Endothelial cell of umbilical vein (primary cell): ENCODE results near the gene BMAL2. TPM values are rescaled to one million over a fixed set of nuclear protein-coding genes. Genes with fewer than 3 reads are reported as not detected.

Source experiments
- BruUV-seq: library from RNA; stranded (reverse); fragments of 400-500 nt; replicated peaks from 2 replicates; lab custom pipeline; 2021; lab: Mats Ljungman, UMichigan
- CTCF ChIA-PET: fragments of 300-600, 350-600 bp; sonication (Branson Sonifier 250); formaldehyde crosslinking; loops from one replicate; lab custom pipeline; 2021; ENCODE audit warnings: antibody characterized with exemption, inconsistent platforms; lab: Charles Lee
- POLR2A ChIA-PET: fragments of 300-600, 350-600 bp; sonication (Branson Sonifier 250); formaldehyde crosslinking; loops from one replicate; lab custom pipeline; 2021; ENCODE audit warnings: antibody characterized with exemption, inconsistent platforms; lab: Charles Lee
- DNase-seq: peaks from one replicate; pipeline ENCODE4 v3.0.0-alpha.2; 2011; ENCODE audit warnings: low read depth, low spot score
- FAIRE-seq: peaks from 2 replicates; lab custom pipeline; 2011; peaks lifted over from hg19 to GRCh38; lab: Jason Lieb, UNC
- H2AFZ ChIP-seq: 2 replicates; pipeline ENCODE4 v1.6.0; 2012; ENCODE audit warnings: low read depth, low read length, control low read depth, inconsistent platforms
- H3K27ac ChIP-seq: 2 replicates; pipeline ENCODE4 v1.5.1; 2011; ENCODE audit warnings: low read depth, mild to moderate bottlenecking, control low read depth, low read length, moderate library complexity; ENCODE audit not compliant: insufficient read depth
- H3K27me3 ChIP-seq, 2 experiments: 2 replicates each; pipeline versions ENCODE4 v1.6.0 to v1.6.1; 2011; ENCODE audit warnings: low read length in 2 of 2, mixed read lengths in 1 of 2; ENCODE audit not compliant: control insufficient read depth in 2 of 2, insufficient read depth in 2 of 2
- H3K36me3 ChIP-seq, 2 experiments: 2 replicates in 1 of 2; 3 replicates in 1 of 2; pipeline ENCODE4 v1.5.1; 2011; ENCODE audit warnings: low read length in 2 of 2, mild to moderate bottlenecking in 1 of 2, moderate library complexity in 1 of 2; ENCODE audit not compliant: control insufficient read depth in 2 of 2, insufficient read depth in 2 of 2; ENCODE audit errors: extremely low read depth in 1 of 2
- H3K4me1 ChIP-seq: 3 replicates; pipeline ENCODE4 v1.5.1; 2011; ENCODE audit warnings: mild to moderate bottlenecking, low read length; ENCODE audit not compliant: control insufficient read depth, insufficient read depth; ENCODE audit errors: extremely low read depth
- H3K4me2 ChIP-seq: 2 replicates; pipeline ENCODE4 v1.6.1; 2011; ENCODE audit warnings: low read length, control low read depth, mixed read lengths; ENCODE audit not compliant: insufficient read depth
- H3K4me3 ChIP-seq, 3 experiments: fragments of 200-600 bp in 1 of 3; sonication (generic), shearing (Covaris generic) in 1 of 3; replicated peaks in 1 of 3; 2 replicates each; pipeline ENCODE4 v1.5.1; 2011 to 2016; ENCODE audit warnings: control low read depth in 3 of 3, low read length in 3 of 3, mild to moderate bottlenecking in 2 of 3, inconsistent platforms in 1 of 3, low read depth in 1 of 3, moderate library complexity in 1 of 3; ENCODE audit not compliant: insufficient read depth in 1 of 3
- H3K79me2 ChIP-seq: 2 replicates; pipeline ENCODE4 v1.6.0; 2012; ENCODE audit warnings: low read length, inconsistent platforms; ENCODE audit not compliant: control insufficient read depth, insufficient read depth
- H3K9ac ChIP-seq: replicated peaks from 2 replicates; pipeline ENCODE3; 2011; ENCODE audit warnings: low read length, control low read depth; ENCODE audit not compliant: insufficient read depth; ENCODE audit errors: extremely low read depth
- H3K9me1 ChIP-seq: replicated peaks from 3 replicates; pipeline ENCODE4 v1.6.0; 2011; ENCODE audit warnings: mild to moderate bottlenecking, low read length; ENCODE audit not compliant: control insufficient read depth, insufficient read depth; ENCODE audit errors: extremely low read depth
- H3K9me3 ChIP-seq: replicated peaks from 2 replicates; pipeline ENCODE4 v1.5.1; 2012; ENCODE audit warnings: low read length, inconsistent platforms; ENCODE audit not compliant: control insufficient read depth, insufficient read depth
- H4K20me1 ChIP-seq: replicated peaks from 2 replicates; pipeline ENCODE3; 2011; ENCODE audit warnings: mild to moderate bottlenecking, low read length; ENCODE audit not compliant: control insufficient read depth, insufficient read depth; ENCODE audit errors: extremely low read depth
- EZH2 ChIP-seq: IDR thresholded peaks from 2 replicates; pipeline ENCODE4 v1.6.1; 2012; ENCODE audit warnings: borderline replicate concordance, low read depth, mild to moderate bottlenecking, moderate library complexity, low read length, inconsistent platforms; ENCODE audit not compliant: severe bottlenecking
- GATA2 ChIP-seq: IDR thresholded peaks from 2 replicates; pipeline ENCODE4 v1.7.0; 2011; ENCODE audit warnings: low read depth, mild to moderate bottlenecking, moderate library complexity, mixed read lengths, low read length; ENCODE audit not compliant: insufficient read length, insufficient read depth
- JUN ChIP-seq: IDR thresholded peaks from 2 replicates; pipeline ENCODE4 v1.6.1; 2011; ENCODE audit warnings: borderline replicate concordance, low read depth; ENCODE audit not compliant: insufficient read length, insufficient read depth
- MYC ChIP-seq: IDR thresholded peaks from one replicate; pipeline ENCODE4 v1.6.1; 2011; ENCODE audit warnings: mild to moderate bottlenecking, low read depth, low read length
- POLR2A ChIP-seq: IDR thresholded peaks from 2 replicates; pipeline ENCODE4 v1.6.1; 2012; ENCODE audit warnings: low read depth, mild to moderate bottlenecking, control low read depth, low read length
- POLR2AphosphoS5 ChIP-seq: IDR thresholded peaks from 2 replicates; pipeline ENCODE4 v1.6.1; 2012; ENCODE audit warnings: low read depth, mild to moderate bottlenecking, control low read depth, low read length, moderate library complexity; ENCODE audit not compliant: insufficient read depth
- dilution Hi-C: fragments of 300-500 bp; cut with MboI; formaldehyde crosslinking; loops from one replicate; pipeline ENCODE4 v1.15.0; 2019; ENCODE audit warnings: low sequenced_read_pairs; ENCODE audit not compliant: extremely low pct_ligation_motif_present
- intact Hi-C: fragments of 100-400 bp; cut with micrococcal nuclease; formaldehyde crosslinking; loops from one replicate; pipeline ENCODE4 v1.10.0; 2022
- polyA plus RNA-seq, 4 experiments: library from polyadenylated mRNA; depleted of rRNA in 3 of 4; stranded (reverse) in 3 of 4; unstranded in 1 of 4; fragments of >200 nt; gene quantifications; 2 replicates each; pipeline versions ENCODE4 v1.2.1 to v1.2.3, GENCODE V29; 2011 to 2012; ENCODE audit warnings: missing spikeins in 1 of 4
- total RNA-seq: library from RNA; stranded (reverse); gene quantifications from 2 replicates; pipeline ENCODE4 v1.2.3, GENCODE V29; 2021
- TF ChIP-seq, protein P1 (sequence below): IDR thresholded peaks from 2 replicates; pipeline ENCODE4 v1.6.1; 2011; ENCODE audit not compliant: insufficient read depth, insufficient read length
- TF ChIP-seq, protein P2 (sequence below), 2 donors: IDR thresholded peaks; 1 replicate in 1 of 2; 2 replicates in 1 of 2; pipeline ENCODE4 v1.5.1; 2011; ENCODE audit warnings: low read length in 2 of 2, mild to moderate bottlenecking in 2 of 2, moderate library complexity in 2 of 2, control low read depth in 1 of 2, inconsistent platforms in 1 of 2, low read depth in 1 of 2; ENCODE audit not compliant: insufficient read depth in 1 of 2; ENCODE audit errors: extremely low read depth in 1 of 2

BMAL2 gene
- total and polyA plus RNA-seq, 2 donors (not counting 3 experiments of a cell fraction or from before 2014, with no cell fraction given), result 5.9 to 33.3 TPM

DNA sequence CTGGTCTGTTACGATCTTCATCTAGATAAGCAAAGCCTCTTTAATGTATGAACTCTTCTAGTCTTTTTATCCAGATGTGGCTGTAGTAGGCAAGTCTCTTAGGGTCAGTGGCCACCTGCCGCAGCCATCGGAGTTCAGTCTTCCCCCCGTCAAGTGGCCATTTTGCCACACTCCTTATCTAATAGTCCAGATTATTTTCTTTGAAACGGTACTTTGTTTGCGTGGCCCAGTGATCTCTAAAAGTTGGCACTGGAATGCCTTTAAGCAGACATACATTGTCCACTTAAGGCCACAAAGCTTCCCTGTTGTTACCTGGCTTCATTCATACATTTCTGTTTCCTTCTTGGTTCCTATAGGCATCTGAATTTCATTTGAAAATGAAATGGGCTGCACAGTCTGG lies 36.0 kb upstream of the BMAL2 start:
- ChIA-PET CTCF (interaction anchor here (1.0 to 1.8 kb wide), 3 partner anchors 9 to 12 kb away, joined by 3 to 11 read pairs (median 7); no protein-coding TSS in a partner anchor), POLR2A (no interaction called here)
- Histone ChIP-seq H3K9ac (no peak overlapping the region), H3K4me1 (peaks cover 23% of the 10 kb centered on the region), H3K4me3 (no peak overlapping the region), H3K4me2 (no peak overlapping the region), H3K27ac (no peak overlapping the region), H3K79me2 (peaks cover 4% of the 10 kb centered on the region), H2AFZ (no peak overlapping the region), H3K27me3 (no peaks in the 10 kb centered on the region), H4K20me1 (no peaks in the 10 kb centered on the region), H3K36me3 (peaks cover 0 to 13% of the 10 kb centered on the region in 2 experiments), H3K9me1 (no peaks in the 10 kb centered on the region), H3K9me3 (no peaks in the 10 kb centered on the region)
- FAIRE-seq (no peak), DNase-seq (peak; percentile 56)
- dilution Hi-C loops (no loop called here), intact Hi-C loops (loop anchor here (10.0 kb wide), 1 partner anchor 362 kb away; the partner anchor contains the start of genes FGFR1OP2 and INTS13)
- BruUV-seq, result no TSS peak
- TF ChIP-seq POLR2AphosphoS5 (no peak), POLR2A (no peak), MYC (no peak), EZH2 (no peak)

DNA sequence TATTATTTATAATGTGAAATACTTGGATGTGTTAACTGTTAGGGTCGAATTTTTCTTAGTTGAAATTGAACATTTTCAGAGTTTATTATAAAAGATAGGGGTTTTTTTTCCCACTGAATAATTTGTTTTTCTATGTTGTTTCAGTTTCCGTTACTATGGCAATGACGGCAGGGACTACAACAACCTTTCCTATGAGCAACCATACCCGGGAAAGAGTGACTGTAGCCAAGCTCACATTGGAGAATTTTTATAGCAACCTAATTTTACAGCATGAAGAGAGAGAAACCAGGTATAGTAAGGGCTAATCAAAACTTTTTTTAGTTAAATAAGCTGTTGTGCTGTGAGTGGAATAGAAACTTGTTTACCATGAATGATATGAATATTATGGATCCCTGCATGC lies 35.1 kb upstream of the BMAL2 start:
- CTCF ChIA-PET, result interaction anchor here (1.0 to 1.8 kb wide), 4 partner anchors 8 to 282 kb away, joined by 3 to 11 read pairs (median 5); no protein-coding TSS in a partner anchor
- H3K4me1 ChIP-seq, result peaks cover 14% of the 10 kb centered on the region
- peak; percentile 56 for DNase-seq

More for the DNA sequence above, 35.1 kb upstream of the BMAL2 start:
- no peak for TF ChIP-seq EZH2
- TF ChIP-seq GATA2, result no peak
- TF ChIP-seq, protein P1, sequence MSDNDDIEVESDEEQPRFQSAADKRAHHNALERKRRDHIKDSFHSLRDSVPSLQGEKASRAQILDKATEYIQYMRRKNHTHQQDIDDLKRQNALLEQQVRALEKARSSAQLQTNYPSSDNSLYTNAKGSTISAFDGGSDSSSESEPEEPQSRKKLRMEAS, result no peak
- TF ChIP-seq MYC, result no peak
- no peak for TF ChIP-seq POLR2A
- TF ChIP-seq, protein P2, sequence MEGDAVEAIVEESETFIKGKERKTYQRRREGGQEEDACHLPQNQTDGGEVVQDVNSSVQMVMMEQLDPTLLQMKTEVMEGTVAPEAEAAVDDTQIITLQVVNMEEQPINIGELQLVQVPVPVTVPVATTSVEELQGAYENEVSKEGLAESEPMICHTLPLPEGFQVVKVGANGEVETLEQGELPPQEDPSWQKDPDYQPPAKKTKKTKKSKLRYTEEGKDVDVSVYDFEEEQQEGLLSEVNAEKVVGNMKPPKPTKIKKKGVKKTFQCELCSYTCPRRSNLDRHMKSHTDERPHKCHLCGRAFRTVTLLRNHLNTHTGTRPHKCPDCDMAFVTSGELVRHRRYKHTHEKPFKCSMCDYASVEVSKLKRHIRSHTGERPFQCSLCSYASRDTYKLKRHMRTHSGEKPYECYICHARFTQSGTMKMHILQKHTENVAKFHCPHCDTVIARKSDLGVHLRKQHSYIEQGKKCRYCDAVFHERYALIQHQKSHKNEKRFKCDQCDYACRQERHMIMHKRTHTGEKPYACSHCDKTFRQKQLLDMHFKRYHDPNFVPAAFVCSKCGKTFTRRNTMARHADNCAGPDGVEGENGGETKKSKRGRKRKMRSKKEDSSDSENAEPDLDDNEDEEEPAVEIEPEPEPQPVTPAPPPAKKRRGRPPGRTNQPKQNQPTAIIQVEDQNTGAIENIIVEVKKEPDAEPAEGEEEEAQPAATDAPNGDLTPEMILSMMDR (IDR thresholded peaks at IDR 0.05; ENCODE audit: extremely low read depth in 1 of 2, insufficient read depth in 1 of 2, low read depth in 1 of 2, low read length in 2 of 2), result no peak
- TF ChIP-seq JUN, result no peak
- no peak for TF ChIP-seq POLR2AphosphoS5
- POLR2A ChIA-PET, result no interaction called here
- Histone ChIP-seq H3K9me1 (no peaks in the 10 kb centered on the region), H3K9me3 (no peaks in the 10 kb centered on the region), H2AFZ (no peak overlapping the region), H3K9ac (no peak overlapping the region), H3K4me3 (no peak overlapping the region), H3K36me3 (peaks cover 0 to 13% of the 10 kb centered on the region in 2 experiments), H3K27me3 (no peaks in the 10 kb centered on the region), H4K20me1 (no peaks in the 10 kb centered on the region), H3K27ac (no peak overlapping the region), H3K79me2 (peaks cover 4% of the 10 kb centered on the region), H3K4me2 (no peak overlapping the region)
- no TSS peak for BruUV-seq
- intact Hi-C loops (loop anchor here (10.0 kb wide), 1 partner anchor 363 kb away; the partner anchor contains the start of genes FGFR1OP2 and INTS13), dilution Hi-C loops (no loop called here)
- FAIRE-seq, result no peak
